Left kidney (tissue), 8 donors: ENCODE results near the gene S1PR3. TPM values are rescaled to one million over a fixed set of nuclear protein-coding genes. Genes with fewer than 3 reads are reported as not detected.
A peak's percentile ranks its signal among the peaks of the same experiment; 100 is the strongest.
"Not testable (repeated sequence)": the region's sequence is repeated elsewhere in the genome, so short reads cannot be mapped to it uniquely, and the experiment has no call there.

Experiments used
- DNase-seq: peaks from one replicate; pipeline ENCODE4 v3.0.0-alpha.2; 2013
- long read RNA-seq, 8 donors: transcript quantifications; one replicate each; lab custom pipeline, GENCODE V29; 2026
- polyA plus RNA-seq: library from polyadenylated mRNA; unstranded; fragments of 120-200 nt; gene quantifications from one replicate; pipeline ENCODE4 v1.2.1, GENCODE V29; 2013; ENCODE audit not compliant: insufficient read length

The S1PR3 gene
- polyA plus RNA-seq = 52.7 TPM
- long read RNA-seq, donor 1, full-length matches to known transcripts = 75 of 75 reads
- long read RNA-seq, donor 1, partial matches to known transcripts = 0 of 75 reads
- long read RNA-seq, donor 1, other reads (novel, unspliced or antisense) = 0 of 75 reads
- long read RNA-seq, donor 2, full-length matches to known transcripts = 45 of 45 reads
- long read RNA-seq, donor 2, partial matches to known transcripts = 0 of 45 reads
- long read RNA-seq, donor 2, other reads (novel, unspliced or antisense) = 0 of 45 reads
- long read RNA-seq, donor 3, full-length matches to known transcripts = 30 of 30 reads
- long read RNA-seq, donor 3, partial matches to known transcripts = 0 of 30 reads
- long read RNA-seq, donor 3, other reads (novel, unspliced or antisense) = 0 of 30 reads
- long read RNA-seq, donor 4, full-length matches to known transcripts = 6 of 6 reads
- long read RNA-seq, donor 4, partial matches to known transcripts = 0 of 6 reads
- long read RNA-seq, donor 4, other reads (novel, unspliced or antisense) = 0 of 6 reads
- long read RNA-seq, donor 5, full-length matches to known transcripts = 37 of 37 reads
- long read RNA-seq, donor 5, partial matches to known transcripts = 0 of 37 reads
- long read RNA-seq, donor 5, other reads (novel, unspliced or antisense) = 0 of 37 reads
- long read RNA-seq, donor 6, full-length matches to known transcripts = 53 of 53 reads
- long read RNA-seq, donor 6, partial matches to known transcripts = 0 of 53 reads
- long read RNA-seq, donor 6, other reads (novel, unspliced or antisense) = 0 of 53 reads
- long read RNA-seq, donor 7, full-length matches to known transcripts = 57 of 57 reads
- long read RNA-seq, donor 7, partial matches to known transcripts = 0 of 57 reads
- long read RNA-seq, donor 7, other reads (novel, unspliced or antisense) = 0 of 57 reads
- long read RNA-seq, donor 8, full-length matches to known transcripts = 21 of 21 reads
- long read RNA-seq, donor 8, partial matches to known transcripts = 0 of 21 reads
- long read RNA-seq, donor 8, other reads (novel, unspliced or antisense) = 0 of 21 reads

DNA sequence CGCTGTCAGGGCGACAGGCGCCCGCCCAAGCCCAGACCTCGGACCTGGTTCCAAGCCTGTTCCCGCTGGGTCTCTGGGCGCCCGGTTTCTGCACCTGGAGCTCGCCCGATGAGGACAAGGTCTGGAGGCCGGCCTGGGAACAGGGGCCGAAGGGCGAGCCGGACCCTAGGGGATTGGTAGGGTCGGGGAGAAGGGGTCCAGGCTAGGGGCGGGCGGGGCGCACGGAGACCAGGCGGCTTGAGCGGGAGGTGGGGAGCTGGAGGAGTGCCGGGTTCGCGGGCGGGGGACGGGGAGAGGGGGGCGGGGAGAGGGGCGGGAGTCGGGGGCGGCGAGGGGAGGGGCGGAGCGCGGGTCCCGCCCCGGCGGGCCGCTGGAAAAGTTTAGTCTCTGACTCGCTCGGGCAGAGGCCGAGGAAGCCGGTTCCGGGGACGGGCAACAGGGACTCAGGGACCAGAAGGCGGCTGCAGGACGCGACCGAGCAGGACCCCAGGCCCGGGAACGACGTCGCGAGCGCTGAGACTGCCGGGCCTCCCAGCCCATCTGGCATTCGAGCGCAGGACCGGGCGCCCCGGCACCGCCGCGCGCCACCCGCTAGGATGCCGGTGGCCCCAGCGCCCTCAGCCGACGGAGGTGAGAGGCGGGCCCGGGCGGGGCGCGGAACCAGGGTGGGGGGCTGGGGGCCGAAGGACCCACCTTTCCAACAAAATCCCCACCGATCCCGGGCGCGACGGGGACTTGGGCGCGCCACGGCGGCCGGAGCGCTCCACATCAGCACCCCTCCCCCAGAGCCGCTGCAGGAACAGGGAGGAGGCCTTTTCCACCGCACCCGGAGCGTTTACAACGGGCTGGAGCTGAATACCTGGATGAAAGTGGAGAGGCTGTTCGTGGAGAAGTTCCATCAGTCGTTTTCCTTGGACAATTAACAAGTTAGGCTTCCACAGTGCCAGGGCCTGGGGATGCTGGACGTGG lies at the start of gene S1PR3:
Gene S1PR3 (plus strand): TSS at position 403 of the 969 bp plus-strand sequence. CDS start 9,733 bp downstream, outside the sequence.
- peak; percentile 65 for DNase-seq

DNA sequence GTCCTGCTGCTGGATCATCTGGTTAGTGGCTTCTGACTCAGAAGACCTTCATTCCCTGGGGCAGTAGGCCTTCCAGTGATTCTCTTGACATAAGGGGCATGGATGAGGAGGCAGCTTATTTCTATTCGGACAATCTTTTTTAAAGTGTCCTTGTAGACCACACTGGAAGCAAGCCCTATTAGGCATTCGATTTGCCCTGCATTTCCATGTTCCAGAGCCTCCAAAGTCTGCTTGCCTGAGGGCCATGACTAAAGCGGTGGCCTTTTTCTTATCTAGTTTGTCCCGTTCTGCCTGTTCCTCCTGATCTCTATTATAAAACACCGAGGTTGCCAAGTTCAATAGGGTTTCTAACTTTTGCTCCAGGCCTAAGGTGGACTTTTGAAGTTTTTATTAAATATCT lies 49.7 kb upstream of the S1PR3 start:
- not testable (repeated sequence) for DNase-seq

DNA sequence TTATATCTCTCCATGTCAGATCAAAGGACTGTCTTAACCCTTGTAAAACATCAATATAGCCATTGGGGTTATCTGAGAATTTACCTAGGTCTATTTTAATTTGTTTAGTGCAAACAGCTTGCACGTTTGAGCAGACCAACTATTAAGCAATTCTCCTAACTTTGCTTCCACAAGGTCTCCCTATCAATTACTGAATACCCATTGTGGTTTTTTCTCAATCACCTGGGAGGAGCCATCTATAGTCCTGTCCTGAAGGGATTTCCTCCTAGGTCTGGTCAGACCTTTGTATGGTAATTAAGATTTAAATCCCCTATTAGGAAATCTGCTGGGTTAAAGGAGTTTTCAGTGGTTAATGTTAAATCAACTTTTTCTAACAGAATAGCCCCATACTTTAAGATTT lies 48.9 kb upstream of the S1PR3 start:
- no peak for DNase-seq

DNA sequence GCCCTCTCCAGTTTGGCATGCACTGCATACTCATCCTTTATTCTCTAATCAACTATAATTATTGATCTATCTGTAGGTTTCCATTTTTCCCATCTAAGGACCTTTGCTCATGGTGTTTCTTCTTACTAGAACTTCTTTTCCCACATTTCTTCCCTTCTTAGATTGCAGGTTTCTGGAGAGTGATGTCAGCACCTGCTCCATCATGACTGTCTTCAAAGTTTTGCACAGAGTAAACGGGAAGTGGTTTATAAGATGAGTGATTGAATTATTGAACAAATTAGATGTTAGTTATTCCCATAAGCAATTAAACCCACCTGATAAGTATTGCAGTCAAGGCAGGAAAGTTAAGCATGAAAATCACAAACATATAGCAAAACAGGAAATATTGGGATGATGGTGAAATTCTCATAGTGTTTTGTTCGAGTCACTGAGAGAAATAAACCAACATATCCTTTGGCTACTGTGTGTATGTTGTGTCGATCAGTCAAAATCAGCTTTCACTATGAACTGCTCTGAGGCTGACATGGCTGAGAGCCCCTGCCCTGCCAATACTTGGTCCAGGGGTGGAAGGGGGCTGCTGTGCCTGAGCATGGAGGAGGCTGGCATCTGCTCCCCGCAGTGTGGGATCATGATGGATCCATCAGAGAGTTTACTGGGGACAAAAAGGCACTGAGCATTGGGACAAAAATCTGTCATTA lies 45.5 kb upstream of the S1PR3 start:
- no peak for DNase-seq

DNA sequence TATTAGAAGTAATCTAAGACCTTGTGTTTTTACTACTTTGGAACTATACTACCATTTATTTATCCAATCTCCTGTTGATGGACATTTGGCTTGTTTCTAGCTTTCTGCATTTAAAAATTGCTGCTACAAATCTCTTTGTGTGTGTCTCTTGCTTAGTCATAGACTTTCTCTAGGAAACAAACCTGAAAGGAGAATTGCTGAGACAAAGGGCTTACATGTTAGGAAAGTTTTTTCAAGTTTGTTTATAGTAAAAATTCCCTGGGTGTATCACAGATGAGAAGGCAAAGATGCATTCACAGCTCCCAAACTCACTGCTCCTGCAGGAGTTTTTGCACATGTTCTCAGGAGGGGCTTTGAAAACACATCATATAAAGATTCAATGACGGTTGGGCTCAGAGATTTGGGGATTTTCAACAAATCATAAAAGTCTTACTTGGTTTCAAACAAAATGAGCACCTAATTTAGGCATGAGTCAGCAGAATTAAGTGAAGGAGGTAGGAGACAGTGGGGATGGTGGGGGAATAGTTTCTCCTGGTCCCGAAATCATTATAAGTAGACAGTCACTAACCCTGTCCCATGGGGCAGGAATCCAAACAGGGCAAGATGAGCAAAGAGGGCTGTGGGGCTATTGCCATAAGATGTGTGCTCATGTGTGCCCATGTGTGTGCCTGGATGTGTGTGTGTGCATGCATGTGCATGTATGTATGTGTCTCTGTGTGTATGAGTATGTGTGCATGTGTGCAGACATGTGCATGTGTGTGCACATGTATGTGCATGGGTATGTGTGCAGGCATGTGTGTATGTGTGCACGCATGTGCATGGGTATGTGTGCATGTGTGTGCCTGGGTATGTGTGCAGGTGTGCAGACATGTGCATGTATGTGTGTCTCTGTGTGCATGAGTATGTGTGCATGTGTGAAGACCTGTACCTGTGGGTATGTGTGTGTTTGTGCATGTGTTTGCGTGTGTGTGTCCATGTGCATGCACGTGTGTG lies 43.4 kb upstream of the S1PR3 start:
- DNase-seq = no peak

DNA sequence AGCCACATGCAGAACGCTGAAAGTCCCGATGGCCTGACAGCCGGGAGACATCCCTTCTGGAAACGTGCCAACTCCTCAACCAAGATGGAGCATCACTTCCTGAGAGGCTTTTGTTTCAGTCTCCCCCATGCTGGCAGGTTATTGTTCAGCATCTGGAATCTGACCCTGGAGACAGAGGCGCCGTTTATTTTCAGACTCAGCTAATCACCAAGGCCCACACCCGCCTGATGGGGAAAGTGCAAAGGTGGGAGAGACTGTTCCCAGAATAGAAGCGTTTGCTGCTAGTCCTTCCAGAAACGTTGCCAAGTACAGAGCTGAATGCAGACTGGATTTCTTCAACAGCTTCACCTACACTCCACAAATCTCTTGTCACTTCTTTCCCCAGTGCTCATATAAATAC lies 41.8 kb upstream of the S1PR3 start:
- DNase-seq = peak; percentile 73

DNA sequence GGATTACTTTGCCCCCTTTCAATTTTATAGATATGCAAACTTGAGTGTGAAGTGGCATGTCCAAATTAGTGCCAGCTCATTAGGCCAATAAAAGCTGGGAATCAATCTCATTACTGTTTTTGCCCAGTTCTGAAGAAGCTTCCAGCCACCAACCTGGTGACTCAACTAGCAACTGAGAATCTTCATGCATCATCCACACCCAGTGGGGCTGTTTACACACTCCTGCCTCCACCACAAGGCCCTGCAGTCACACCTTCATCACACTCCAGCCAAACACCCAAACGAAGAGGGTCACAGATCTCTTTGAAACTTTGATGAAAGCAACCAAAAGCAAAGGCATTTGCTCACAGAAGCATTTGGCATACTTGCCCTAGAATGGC lies 41.3 kb upstream of the S1PR3 start:
- DNase-seq = no peak

DNA sequence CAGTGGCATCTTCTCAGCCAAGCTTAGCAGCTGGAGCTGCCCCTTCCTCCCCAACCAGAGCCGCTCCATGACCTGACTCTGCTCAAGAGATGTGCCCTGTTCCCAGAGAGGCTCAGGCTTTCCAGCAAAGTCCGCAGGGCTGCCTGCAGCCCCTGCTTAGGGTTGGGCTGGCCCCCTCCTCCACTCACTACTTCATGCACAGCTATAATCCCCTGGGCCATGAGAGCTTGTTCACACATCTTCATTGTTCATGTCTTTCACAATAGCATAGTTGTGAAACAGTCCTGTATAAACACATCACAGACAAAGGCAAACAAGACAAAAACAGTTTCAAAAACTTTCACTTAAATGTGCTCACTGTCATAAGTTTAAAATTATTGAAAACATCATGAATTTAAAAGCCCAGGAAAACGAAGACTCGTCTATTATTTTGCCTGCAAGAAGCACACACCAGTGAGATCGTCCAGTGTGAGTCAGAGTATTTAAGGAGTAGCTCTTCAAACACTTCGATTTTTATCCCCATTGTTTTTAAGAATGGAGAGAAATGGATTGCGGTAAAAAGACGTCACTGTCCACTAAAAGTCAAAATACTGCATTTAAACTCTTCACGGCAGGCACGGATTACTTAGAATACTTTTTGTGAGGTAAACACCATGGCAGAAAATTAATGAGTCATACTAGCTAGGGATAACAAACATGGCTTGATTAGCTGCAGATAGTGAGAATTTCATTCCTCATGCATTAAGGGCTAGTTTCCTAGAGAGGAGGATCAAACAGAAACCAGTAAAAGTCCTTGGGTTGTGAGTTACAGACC lies 40.7 kb upstream of the S1PR3 start:
- no peak for DNase-seq

DNA sequence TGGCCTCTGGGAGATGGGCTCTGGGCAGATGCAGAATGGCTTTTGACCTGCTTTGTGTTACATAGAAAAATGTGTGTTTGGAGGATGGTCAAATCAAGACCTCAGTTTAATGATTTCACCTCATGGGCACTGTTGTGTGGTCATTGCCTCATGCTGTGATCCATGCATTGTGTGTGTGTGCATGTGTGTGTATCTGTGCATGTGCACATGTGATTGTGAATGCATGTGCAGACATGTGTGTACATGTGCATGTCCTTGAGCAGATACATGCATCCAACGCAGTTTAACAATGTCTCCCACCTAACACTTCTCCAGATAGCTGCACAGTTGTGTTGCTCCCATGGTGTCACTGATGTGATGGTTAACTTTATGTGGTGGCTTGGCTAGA lies 40.1 kb upstream of the S1PR3 start:
- no peak for DNase-seq

DNA sequence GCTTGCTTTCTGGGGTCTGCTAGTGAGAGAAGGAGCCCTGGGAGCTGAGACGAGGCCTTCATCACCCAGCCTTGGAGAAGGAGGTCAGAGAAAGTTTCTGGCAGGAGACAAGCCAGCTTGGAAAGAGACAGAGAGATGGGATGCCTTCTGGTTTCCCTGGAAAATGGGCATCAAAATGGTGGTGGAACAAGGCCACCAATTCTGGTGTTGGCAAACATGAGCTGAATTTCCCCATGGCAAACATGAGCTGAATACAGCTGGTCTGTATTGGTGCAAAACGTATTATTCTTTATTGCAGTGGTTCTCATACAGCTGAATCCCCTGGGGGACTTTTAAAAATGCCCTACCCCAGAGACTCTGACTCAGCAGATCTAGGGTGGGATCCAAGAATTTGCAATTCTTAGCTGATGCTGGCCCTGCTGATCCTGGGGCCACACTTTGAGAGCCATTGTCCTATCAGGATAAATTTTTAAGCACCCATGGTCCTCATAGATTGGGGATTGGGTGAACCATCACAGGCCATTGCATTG lies 39.1 kb upstream of the S1PR3 start:
- DNase-seq = no peak

DNA sequence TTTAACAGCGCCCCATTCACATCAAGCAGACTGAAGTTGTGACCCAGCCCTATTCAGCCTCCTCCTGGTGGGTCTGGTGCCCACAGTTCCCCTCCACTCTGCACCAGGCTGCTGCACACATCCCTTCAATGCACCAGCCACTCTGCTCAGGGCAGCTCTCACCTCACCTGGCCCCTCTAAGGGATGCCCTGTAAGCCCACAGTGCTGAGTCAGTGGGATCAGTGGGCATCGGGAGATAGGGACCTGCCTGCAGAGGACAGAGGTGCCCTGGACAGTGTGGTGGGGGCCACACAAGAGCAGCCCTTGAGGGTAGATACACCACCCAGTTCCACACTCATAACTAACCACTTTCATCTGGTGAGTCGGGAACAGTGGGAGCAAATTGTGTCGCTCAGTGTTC lies 38.3 kb upstream of the S1PR3 start:
- no peak for DNase-seq

DNA sequence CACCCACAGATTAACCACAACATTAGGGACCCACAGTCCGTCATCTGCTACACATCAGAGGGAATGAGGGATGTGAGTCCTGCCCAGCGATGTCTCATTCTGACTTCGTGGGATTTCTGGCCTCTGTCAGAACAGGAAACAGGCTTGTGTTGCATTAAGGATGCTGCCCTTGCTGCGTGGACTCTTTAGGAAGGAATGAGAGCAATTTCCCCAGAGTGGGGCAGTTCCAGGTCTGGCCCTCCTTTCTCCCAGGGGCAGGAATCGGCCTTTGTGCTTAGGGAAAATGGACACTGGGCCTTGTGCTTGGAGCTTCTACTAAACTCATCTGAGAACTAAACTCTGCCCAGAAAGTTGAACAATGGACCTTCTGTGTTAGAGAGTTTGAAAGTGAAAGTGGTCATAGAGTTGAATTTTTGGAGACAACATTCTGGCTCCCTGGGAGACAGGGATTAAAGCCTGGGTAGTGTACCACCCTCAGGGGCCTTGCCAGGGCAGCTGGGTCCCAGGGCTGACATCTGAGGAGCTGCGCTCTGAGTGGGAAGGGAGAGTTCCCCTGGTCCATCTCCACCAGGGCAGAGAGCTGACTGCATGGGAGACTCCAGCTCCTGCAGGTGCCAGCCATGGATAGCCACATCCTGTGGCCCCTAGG lies 37.8 kb upstream of the S1PR3 start:
- DNase-seq = no peak

DNA sequence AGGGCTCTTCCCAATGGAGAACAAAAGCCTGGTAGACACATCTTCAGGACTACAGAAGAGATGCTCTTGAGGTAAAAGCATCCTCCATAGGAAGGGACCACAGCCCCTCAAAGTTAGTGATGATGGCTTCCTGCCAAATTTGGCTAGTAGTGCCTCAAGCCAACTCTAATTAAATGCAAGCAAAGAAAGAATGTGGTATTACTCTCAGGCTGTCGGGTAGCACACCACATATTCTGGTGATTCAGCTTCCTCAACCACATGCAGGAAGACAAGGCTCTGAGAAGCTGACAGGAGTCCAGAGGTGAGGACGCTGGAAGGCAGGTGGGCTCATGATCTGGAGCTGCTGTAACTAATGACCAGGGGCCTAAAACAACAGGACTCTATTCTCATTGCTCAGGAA lies 37.2 kb upstream of the S1PR3 start:
- no peak for DNase-seq

DNA sequence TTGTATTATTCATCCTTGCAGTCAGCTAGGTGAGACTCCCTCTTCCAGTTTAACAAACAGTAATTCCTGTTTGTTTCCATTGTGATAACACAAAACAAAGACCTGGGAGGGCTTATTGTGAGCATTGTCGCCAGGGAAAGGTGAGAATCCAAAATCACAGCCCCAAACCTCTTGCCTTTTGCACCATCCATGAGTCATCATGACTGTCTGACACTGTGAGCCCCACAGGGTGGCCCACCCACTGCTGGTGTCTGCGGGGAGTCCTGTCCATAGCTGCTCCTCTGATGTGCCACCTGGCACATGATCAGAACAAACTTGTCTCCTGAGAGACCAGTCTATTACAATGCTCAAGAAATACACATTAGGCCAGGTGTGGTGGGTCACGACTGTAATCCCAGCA lies 33.7 kb upstream of the S1PR3 start:
- DNase-seq = no peak

DNA sequence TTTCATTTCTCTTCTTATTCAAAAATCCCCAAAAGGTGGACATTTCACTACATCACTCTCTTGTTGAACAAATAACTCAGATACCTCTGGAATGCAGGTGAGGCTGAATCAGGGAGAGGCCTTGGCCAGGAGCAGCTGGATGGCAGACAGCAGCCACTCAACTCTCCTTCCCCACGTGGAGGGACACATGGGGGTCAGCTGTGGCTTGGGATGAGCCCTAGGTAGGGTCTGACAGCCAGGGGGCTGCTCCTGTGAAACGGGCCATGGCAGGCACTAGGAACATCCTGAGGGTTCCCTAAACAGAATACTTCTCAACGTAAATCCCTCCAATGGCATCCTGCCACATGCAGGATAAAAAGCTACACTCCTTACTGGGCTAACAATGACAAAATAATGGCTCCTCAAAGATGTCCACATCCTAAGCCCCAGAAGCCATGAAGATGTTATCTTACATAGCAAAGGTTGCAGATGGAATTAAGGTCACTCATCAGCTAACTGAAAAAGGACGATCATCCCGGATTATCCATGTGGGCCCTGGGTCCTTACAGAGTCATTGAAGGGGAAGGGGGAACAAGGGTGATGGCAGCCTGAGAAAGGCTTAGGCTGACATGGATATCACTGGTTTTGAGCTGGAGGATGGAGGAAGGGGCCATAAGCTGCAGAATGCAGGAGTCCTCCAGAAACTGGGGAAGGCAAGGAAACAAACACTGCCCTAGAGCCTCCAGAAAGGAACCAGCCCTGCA lies 31.4 kb upstream of the S1PR3 start:
- no peak for DNase-seq

DNA sequence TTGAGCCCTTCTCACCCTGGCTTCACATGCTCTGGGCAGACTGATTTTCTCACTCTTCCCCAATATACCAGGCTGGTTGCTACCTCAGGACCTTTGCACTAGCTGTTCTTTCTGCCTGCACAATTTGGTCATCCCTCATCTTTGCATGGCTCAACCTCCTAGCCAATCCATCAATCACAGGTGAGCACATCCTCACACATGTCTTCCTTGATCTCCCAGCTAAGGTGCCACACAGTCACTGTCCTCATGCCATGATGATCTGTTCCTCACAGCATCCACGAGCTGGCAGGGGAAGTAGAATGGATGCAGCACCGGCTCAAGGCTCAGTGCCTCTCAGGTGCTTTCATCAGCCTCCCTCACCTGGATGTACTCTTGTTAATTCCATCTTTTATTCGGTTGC lies 30.6 kb upstream of the S1PR3 start:
- no peak for DNase-seq

DNA sequence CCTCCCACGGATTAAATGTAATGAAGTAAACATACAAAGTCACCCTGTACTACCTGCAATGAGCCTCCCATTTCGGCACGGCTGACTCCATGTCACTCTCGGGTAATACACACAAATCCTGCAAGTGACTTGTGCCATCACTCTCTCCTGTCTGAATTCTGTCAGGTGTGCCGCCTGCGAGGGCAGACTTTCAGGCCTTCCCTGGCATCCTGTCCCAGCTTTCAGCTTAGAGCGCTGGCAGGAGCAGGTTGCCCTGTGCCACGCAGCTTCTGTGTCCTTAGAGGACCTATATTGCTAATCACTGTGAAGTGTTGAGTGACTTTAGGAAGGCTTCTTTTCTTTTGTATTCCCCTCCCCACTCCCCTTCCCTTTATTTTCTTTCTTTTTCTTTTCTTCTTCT lies 25.8 kb upstream of the S1PR3 start:
- no peak for DNase-seq
